Right lobe of liver (tissue), 4 donors: Measurements from ENCODE around the gene TLR9.

Source experiments
- CTCF ChIP-seq, 4 donors: fragments of 200-600 bp in 3 of 4; fragments of 450-650 bp in 1 of 4; IDR thresholded peaks; one replicate each; pipeline versions ENCODE4 v1.5.1 to v1.8.0; 2016 to 2022; ENCODE audit warnings: antibody characterized with exemption in 4 of 4, mild to moderate bottlenecking in 2 of 4
- POLR2A ChIP-seq: fragments of 450-650 bp; IDR thresholded peaks from one replicate; pipeline ENCODE4 v1.6.1; 2017; ENCODE audit warnings: antibody characterized with exemption, mild to moderate bottlenecking
- donor health status: DM: no; HTN: no; CAD: no.
- donor health status: DM: no; HTN: no; CAD: no.
- donor health status: DM: no; HTN: yes; CAD: no.

DNA sequence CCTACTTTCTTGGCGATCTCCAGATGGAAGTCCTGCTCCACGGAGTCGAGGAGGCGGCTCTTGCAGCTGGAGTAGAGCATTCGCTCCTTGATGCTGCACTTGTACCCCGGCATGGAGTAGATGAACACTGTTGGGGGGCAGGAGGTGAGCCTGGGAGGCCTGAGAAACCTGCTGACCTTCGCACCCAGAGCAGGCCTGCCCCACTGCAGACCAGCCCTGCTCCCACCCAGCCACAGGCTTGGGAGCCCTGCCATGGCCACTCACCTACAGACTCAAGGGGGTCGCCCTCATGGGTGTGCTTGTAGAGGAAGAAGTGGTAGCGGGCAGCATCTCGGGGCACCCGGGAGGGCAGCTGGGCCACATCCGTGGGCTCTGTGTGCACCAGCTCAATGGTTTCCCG lies 4.2 kb upstream of the TLR9 start:
- TF ChIP-seq CTCF (IDR thresholded peaks at IDR 0.05), result no peak
- TF ChIP-seq POLR2A, result no peak
